NCI-H2171 treated with DMSO at 0.1 percent for 48 hours (cell line): ENCODE measurements around the gene ABCA1.
A peak's percentile ranks its signal among the peaks of the same experiment; 100 is the strongest.
"Not testable (repeated sequence)": the region's sequence is repeated elsewhere in the genome, so short reads cannot be mapped to it uniquely, and the experiment has no call there.

Experiments used
- DNase-seq: peaks from one replicate; lab custom pipeline; 2025; lab: John Stamatoyannopoulos, UW

Gene ABCA1

DNA sequence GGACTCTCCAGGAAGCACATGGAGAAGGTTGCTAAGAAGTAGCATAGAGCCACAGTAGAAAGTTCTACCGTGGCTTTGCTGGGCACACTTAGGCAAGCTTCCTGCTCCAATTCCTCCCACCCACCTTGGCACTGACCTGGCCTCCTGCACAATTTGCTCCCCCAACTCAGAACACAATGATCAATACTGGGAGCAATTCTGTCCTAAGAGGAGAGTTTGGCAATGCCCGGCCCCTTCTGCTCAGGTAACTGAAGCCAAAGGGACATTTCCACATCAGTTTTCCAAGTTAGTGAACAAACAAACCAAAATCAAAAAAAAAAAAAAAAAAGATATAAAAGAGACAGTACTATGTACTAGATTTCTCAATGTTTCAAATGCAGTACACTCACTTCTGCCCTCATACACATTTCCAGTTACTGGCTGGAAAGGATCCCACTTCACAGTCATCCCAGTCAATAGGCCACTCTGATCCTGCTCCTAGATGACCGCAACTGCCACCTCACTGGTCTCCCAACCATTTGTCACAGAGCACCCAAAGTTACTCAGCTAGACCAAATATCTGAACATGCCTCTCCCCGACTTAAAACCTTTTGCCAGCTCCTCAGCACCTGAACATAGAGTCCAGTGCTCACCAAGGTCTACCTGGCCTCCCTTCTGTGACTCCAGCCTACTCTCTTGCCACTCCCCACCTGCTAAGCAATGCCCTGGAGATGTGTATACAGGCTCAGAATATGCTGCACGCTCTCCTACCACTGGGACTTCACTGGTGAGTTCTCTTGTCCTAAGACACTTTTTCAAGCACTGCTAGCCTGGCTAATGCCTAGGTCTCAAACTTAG lies 21.3 kb downstream of the ABCA1 start:
- DNase-seq, result no peak

GRCh38 chr9:104905931-104906330 lies 22.0 kb downstream of the ABCA1 start:
- no peak for DNase-seq

GRCh38 chr9:104905153-104905901 lies 22.6 kb downstream of the ABCA1 start:
- no peak for DNase-seq

- no peak for DNase-seq
Observed at GRCh38 chr9:104903609-104904008, 24.3 kb downstream of the ABCA1 start.

DNA sequence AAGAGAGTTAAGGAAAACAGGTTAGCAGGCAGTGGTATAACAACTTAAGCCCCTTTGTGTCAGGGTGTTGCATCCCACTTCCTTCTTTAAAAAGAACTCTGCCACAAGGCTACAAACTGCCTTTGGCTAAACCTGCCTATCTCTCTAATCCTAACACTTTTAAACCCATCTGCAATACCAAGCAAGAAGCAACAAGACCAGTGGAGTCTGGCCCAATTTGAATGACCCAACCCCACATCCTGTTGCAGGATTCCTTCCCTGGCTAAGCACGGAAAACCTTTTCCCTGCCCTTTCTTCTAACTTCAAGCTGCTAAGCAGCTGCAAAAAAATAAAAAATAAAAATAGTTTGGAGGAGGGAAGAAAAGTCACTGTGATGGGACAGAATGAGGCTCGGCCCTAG lies 27.1 kb downstream of the ABCA1 start:
- DNase-seq, result no peak

DNA sequence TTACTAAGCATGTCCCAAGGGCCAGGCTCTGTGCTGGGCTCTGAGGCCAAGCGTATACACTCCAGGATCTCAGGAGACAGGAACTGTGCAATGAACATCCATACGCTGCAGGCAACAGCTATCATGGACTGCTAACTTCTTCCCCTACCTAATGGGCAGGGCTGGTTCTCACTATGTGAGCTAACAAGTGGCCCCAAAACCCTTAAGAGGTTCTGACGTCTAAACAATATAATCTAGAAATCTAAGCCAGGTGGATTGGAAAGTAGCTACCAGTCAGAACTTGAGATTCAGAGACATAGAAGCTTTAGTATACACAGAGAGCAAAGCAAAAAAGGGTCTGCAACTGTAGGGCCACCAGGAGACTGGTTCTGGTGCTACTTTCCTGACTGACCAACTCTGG lies 27.6 kb downstream of the ABCA1 start:
- no peak for DNase-seq

DNA sequence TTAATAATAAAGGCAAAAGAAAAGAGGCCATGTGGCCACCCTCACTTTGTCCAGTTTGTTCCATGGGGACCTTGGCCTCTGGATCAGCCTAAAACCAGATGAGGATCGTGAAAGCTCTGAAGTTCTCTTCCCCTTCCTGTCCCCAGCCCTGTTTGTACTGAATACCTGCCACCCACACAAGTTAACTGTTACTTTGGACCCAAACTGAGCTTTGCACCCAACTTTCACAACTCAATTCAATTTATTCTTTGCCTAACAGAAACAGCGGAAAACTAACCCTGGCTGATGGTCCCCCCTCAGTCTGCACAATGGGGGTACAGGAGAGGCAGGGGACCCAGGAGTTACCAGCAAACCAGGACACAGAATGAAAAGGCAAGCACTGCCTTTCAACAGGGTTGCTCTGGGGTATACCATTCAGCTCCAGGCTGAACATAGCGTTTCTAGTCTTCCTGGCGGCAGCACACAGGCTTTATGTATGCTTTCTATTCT lies 28.2 kb downstream of the ABCA1 start:
- DNase-seq, result no peak

GRCh38 chr9:104898376-104898775 lies 29.6 kb downstream of the ABCA1 start:
- not testable (repeated sequence) for DNase-seq

GRCh38 chr9:104896131-104896530 lies 31.8 kb downstream of the ABCA1 start:
- DNase-seq, result no peak

DNA sequence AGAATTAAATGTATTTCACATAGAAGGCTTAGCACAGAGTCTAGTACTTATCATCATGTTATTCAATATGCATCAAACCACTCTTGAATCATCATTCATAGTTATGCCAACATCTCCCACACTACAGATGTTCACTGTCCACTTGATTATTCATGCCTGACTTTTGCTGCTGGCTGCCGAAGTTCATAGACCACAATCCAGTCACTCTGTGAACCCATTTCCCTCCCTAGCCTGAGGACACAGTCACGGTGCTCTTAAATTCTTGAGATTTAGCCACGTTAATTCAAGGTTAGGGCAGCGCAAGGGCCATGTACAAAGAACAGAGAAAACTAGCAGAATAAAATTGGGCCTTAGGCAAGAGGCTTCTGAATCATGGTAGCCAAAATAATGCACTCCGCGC lies 32.4 kb downstream of the ABCA1 start:
- no peak for DNase-seq

DNA sequence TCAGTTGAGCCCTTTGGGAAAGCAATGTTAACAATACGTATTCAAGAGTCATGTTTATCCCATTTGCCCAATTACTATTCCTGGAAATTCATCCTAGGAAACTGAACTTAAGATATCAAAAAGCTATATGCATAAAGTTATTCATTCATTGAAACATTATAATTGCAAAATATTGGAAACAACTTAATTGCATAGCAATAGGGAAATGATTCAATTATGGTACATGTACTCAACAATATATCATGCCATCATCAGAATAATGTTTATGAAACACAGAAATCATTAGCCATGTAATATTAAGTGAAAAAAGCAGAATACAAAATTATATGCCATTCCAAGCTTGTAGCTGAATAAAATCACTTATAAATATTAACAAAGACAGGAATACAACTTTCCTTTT lies 35.3 kb downstream of the ABCA1 start:
- no peak for DNase-seq

- DNase-seq, result no peak
Observed at GRCh38 chr9:104890433-104890770, 37.6 kb downstream of the ABCA1 start.

DNA sequence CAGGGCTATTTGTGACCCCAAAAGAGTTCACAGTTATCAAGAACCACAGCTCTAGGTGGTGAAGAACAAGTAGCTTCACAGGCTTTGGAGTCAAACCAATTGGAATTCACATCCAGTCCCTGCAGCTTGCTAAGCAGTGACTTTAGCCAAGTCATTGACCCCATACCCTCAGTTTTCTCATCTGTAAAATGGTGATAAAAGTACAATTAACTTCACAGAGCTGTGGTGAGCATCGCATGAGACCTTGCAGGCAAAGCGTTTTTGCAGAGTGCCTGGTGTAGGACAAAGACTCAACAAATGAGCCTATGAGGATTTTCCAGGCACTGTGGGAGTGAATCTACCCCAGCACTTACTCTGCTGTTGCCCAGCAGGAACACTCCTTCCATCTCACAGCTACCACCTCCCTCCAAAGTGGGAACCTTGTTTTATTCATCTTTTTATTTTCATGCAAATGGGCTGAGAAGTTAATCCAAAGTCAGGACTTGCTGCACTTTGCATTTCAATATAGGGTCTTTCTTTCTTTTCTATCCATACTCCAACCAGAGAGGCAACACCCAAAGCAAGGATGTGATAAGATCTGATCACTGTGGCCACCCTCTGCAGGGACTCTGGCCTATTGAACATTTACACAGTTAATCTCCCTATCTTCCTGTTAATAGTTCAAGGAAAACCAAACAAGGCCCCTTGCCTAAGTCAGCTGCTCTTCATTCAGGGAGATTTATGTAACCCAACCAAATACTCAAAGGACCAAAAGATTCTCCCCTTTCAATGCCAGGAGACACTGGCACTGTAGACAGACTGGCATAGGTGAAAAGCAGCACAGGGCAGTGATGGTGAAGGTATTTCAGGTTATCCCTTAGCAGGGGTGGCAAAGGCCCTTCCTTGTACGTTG lies 41.9 kb downstream of the ABCA1 start:
- DNase-seq, result no peak

- no peak for DNase-seq
Observed at GRCh38 chr9:104883169-104883568, 44.8 kb downstream of the ABCA1 start.

GRCh38 chr9:104882566-104882965 lies 45.4 kb downstream of the ABCA1 start:
- DNase-seq, result peak; percentile 90

GRCh38 chr9:104882086-104882485 lies 45.9 kb downstream of the ABCA1 start:
- DNase-seq, result peak; percentile 86

DNA sequence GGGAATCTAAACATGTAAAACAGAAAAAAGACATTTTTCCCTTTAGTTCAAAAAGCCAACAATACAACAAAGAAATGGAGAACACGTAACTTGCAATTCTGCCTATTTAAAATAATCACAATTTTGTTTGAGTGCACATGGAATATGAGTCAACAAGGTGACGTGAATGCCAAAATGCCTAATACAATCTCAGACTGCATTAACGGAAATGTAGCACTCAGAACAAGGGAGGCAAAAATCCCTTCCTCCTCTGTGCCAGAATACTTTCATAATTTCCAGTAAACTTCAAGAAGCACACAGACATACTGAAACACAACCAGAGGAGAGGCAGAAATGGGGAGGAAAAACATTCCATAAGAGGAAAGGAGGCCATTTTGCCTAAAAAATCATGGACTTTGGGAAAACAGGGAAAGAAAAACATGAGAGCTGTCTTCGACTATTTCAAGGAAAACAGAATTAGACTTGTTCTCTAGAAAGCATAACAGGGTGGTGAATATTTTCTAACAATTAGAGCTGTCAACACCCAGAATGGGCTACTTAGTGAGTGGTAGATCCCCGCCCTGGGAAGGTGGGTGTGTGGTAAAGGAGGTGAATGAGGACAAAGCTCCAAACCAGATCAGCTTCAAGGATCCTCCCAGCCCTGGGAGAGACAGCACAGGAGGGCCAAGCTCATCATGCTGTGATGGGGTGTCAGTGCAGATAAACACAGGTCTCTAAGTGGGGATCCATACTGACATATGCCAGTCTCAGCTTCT lies 48.2 kb downstream of the ABCA1 start:
- DNase-seq, result no peak

- no peak for DNase-seq
Observed at GRCh38 chr9:104876587-104876986, 51.4 kb downstream of the ABCA1 start.

GRCh38 chr9:104875897-104876296 lies 52.1 kb downstream of the ABCA1 start:
- DNase-seq, result no peak

- no peak for DNase-seq
Observed at GRCh38 chr9:104875320-104875719, 52.6 kb downstream of the ABCA1 start.

DNA sequence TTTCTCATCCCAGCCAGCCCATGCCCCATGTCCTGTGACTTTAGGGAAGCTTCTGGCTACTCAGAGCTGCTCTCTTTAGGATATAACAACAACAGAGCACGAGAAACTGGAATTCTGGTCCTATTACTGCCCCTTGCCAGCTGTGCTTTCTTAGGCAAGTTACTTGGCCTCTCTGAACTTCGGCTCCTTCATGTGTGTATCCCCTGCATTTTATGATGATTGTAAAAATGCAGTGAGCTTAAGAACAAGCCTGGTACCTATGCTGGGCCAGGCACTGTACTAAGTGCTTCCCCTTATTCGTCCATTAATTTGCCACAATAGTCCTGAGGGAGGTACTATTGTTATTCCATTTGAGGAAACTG lies 54.5 kb downstream of the ABCA1 start:
- DNase-seq, result no peak
